HG03457 (cell line): ENCODE results near the gene FH.

Experiments
- ATAC-seq: cut with Tn5 transposase; IDR thresholded peaks from one replicate; pipeline ENCODE4 v1.9.1; 2021; ENCODE audit warnings: moderate number of reproducible peaks; ENCODE audit not compliant: unreplicated experiment

The FH gene

DNA sequence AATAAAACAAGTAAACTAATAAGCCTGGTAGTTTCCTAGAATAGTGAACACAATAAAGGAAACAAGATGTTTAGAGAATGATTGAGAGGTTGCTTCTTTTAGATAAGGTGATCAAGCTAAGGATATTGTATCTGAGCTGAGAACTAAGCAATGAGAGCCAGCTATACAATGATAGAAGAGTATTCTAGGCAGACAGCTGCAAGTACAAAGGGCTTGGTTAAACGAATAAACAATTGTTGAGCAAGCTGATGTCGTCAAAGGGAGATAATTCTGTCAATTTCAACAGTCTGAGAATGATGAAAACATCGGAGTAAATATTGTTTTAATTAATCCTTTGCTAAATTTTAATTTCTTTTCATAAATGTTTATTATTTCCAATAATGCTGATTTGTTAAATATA, 5.5 kb upstream of the FH start:
- no peak for ATAC-seq

DNA sequence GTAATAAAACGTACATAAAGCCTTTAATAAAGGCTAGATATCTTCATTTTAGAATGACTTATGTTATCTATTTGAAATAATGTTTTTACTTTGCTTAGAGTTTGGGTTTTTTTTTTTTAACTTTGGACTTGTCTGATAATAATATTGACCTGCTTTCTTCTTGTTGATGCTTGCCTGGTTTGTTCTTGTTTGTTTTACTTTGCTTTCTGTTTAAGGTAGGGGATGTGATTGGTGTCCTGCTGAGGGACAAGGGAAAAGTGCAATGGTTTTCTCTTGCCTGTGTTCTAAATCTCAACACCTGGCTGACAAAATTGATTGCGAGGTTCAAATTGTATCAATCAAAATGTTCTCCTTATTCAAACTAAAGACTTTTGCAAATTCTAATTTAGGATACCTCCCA, 2.2 kb upstream of the FH start:
- ATAC-seq, result no peak

DNA sequence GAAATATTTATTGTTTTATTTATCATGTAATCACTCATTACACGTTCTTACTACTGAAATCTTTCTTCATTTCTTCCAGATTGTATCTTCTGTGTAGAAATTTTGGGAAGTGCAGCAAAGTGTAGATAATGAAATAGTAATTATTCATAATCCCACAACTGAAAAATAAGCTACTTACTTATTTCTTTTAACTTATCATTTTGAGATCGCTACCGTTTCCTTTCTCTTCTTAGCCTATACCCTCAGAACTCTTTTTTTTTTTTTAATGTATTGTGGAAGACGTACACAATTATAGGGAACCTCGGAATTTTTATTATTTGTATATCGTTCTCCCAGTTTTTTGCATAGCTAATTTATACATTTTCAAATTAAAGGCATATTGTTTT, 518 bp upstream of the FH start:
- no peak for ATAC-seq

DNA sequence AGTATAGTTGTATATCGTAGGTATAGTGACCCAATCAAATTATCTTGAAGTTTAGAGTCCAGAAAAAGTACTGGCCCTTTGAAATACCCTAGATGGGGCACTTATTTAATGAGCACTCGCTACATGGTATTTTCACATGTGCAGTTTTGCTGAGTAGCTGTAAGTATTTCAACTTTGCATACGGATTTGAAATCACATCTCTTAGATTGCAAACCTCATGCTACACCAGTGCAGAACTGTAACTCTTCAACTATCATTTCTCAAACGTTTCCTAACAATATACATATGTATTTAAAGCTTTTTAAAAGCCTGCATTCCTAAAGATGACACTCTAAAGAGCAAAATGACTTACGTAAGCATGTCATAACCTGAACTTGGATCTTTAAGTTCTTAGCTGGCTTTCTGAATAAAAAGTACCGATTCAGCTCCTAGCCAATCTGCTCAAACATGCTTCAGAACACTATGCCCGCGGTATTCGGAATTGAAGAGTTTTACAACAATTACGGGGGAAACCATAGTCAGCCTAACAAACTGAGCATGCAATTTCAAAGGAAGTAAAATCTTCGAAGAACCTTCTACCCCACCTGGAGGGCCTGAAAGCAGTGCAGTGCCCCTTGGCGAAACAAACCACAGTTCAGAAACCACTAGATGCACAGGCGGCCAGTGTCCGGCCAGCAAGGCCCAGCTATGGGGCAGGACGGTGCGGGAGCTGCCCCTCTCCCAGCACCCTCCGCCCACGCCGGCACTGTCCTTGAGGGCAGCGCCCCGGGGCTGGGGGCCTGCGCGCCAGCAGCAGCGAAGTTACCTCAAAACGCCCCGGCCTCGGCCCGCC, 863 bp downstream of the FH start:
- ATAC-seq, result peak; percentile 26

DNA sequence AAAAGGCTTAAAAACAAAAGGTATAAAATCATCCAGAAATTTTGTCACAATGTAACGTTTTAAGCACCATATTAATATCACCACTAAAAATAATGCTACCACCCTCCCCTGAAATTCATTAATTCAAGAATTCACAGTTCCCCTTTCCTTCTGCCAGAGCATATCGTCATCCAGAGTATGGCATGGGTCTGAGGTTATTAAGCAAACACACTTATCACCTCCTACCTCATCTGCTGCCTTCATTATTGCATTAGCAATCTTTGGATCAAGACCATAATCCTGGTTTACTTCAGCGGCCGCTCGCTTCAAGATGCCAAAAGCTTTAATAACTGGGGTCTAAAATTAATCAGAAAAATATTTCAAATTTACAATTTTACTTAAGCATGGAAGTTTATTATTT, 6.2 kb downstream of the FH start:
- no peak for ATAC-seq

DNA sequence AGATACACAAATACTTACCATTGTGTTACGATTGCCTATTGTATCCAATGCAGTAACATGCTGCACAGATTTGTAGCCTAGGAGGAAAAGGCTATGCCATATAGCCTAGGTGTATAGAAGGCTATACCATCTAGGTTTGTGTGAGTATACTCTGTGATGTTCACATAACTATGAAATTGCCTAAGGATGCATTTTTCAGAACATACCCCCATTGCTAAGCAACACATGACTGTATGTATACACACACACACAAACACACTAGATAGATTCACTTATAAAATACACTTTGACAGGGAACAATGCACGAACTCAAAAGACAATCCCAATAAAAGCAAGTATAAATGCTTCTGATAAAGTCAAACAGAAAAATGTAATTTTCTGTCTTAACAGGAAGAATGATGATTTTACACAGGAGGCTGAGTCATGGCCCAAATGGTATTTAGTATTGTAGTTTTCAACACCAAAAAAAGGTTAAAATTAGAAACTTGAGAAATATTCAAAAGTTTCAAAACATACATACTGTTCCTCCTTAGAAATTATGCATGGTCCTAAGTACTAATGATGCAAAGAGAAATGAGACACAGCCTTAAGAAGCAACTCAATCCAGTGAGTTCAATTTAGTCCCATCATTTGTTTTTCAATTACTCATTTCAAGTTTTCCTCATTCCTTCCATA, 12.2 kb downstream of the FH start:
- ATAC-seq, result no peak

DNA sequence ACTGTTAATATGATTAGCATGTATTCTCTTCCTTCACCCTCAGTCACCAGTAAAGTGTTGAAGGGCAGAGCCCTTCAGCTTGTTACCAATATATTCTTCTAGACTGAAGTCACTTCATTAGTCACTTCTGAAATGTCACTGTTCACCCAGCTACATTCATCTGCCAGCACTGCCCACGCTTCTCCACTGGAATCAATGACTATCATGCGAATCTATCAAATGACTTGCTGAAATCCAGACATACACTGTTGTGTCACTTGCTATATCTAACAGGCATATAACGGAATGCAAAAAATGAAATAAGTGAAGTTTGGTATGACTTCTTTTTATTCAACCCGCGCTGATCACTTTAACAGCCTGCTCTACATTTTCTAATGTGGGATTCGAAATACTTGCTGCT, 16.1 kb downstream of the FH start:
- ATAC-seq, result no peak

DNA sequence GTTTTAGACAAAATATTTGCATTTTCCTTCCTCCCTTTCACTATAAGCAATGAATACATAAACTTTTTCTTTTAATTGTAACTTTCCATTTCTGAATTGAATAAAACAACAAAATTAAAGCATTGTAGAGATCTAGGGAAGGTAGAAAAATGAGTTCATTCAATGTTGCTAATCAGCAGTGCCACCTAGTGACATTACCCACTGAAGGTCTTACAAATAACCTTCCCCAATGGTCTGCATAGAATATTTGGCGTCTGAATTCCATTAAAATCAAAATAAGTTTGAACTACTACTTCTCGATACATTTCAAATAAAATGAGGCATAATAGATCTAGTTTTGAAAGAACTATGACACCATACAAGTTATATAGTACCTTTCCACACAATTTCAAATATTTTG, 19.6 kb downstream of the FH start:
- no peak for ATAC-seq

DNA sequence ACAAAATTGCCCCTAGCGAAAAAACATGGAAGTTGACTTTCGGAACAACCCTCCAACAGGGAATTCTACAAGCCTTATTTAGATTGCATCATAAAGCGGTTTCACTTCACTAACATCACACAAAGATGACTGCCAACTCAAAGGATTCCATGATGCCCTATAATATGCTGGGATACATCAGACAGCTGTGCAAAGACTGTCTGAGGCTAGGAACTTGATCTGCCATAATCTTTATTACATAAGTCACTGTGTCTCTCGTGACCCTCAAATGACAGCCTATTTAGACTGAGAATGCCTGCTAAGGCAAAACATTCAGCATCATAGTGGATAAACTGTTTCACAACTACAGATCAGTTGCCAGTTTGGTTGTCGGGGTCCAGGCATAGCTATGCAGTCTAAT, 23.8 kb downstream of the FH start:
- no peak for ATAC-seq

DNA sequence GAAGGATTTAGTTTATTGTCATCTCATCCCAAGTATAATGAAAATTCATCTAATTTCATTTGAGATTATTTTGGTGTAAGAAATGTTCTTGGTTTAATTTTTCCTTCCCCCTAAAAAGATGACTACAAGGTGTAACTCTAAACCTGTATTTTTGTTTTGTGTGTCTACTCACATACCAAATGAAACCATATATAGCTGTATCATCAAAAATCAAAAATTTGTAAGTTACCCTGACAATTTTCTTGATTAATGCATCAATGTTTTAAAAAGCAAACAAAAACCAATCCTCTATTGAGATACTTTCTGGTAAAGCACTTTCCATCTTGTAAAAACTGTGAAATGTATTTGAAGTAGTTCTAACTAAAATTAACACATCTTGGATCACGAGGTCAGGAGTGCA, 30.8 kb downstream of the FH start:
- no peak for ATAC-seq

DNA sequence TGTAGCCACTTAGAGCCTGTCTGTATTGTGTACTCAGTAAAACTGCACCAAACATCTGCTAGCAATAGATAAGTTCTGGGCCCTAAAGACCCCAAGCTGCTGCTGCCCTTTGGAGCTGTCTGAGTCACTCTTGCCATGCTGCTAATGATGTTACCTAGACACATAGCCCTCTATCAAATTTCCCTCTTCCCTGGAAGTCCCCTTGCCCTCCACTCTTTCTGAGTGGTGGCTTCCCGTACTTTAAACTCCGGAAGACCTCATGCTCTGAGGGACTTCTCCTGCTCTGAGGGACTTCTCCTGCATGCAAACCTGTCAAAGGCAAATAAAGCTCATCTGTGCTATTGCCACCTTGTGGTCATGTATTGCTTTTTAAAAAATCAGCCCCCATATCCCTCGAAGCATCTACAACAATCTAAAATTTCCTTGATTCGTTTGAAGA, 34.0 kb downstream of the FH start:
- peak; percentile 38 for ATAC-seq

DNA sequence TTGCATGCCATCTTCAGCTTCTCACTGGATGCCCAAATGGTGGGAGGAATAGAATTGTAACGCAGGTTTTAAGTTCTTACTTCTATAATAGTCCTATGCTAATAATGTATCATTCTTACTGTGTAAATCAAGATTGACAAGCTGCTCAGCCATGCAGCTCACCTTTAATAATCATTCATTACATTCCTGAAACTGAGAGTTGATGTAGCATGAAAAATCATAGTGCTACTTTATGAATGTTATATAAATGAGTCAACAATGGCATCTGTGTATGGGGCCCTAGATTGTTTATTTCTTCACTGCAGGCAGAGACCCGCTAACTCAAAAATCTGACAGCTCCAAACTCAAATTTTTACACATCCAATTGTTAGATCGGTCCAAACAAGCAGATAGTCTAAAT, 34.4 kb downstream of the FH start:
- ATAC-seq, result peak; percentile 71

DNA sequence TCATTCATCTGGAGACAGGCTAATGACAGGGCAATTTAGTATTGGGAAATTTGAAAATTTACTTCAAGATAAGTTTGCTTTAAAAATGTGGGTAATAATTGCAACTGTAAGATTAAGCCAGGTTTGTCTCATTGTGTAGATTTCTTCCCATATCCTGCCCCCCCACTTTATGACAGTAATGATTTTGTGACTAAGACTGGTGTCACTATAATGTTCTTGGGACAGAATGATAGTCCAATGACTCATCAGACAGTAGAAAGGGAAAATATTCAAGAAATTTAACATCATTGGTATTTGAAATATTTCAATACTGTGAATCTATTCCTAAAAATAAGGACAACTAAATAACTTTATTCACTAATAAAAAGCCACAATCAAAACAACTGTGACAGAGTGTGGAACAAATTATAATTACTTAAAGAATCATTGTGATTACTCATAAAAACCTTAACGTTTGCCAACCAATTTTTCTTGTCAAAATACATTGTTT, 36.7 kb downstream of the FH start:
- no peak for ATAC-seq

DNA sequence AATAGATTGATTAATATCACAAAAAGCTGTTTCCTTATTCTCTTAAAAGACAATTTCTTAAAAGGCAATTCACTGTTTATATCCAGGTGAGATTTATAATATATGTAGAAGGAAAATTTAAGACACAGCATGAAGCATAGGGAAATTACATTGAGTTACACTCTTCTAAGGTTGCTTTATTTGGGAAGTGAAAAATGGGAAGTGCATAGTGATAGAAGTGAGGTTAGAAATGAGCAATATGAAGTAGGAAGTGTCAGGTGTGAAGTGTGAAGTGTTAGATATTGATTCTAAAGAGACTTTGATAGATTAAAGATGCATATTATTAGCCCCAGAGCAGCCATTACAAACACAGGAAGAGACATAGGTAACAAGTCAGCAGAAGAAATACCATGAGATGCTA, 40.3 kb downstream of the FH start:
- ATAC-seq, result no peak

DNA sequence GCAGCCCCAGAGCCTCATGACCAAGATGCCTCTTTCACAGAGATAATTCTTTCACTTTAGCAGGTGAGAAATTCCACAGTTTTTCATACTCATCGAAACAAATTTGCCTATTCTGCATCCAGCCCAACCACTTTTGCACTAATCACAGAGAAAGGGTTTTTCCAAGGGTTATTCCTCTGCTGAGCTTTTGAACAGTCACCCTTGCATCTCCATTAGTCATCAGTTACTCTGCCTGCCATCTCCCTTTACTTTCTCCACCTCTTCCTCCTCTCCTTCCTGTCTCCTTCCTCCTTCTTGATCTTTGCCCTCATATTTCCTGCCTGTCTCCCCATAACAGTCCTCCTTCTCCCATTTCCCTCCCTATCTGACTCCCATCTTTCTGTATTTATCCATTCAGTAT, 43.9 kb downstream of the FH start:
- no peak for ATAC-seq

DNA sequence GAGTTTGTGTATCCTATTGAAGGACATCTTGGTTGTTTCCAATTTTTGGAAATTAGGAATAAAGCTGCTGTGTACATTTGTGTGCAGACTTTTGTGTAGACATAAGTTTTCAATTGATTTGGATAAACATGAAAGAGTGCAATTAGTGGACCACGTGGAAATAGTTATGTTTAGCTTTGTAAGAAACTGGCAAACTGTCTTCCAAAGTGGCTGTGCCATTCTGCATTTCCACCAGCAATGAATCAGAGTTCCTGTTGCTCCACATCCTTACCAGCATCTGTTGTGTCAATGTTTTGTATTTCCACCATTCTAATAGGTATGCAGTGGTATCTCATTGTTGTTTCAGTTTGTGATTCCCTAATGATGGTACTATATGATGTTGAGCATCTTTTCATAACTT, 46.5 kb downstream of the FH start:
- no peak for ATAC-seq

DNA sequence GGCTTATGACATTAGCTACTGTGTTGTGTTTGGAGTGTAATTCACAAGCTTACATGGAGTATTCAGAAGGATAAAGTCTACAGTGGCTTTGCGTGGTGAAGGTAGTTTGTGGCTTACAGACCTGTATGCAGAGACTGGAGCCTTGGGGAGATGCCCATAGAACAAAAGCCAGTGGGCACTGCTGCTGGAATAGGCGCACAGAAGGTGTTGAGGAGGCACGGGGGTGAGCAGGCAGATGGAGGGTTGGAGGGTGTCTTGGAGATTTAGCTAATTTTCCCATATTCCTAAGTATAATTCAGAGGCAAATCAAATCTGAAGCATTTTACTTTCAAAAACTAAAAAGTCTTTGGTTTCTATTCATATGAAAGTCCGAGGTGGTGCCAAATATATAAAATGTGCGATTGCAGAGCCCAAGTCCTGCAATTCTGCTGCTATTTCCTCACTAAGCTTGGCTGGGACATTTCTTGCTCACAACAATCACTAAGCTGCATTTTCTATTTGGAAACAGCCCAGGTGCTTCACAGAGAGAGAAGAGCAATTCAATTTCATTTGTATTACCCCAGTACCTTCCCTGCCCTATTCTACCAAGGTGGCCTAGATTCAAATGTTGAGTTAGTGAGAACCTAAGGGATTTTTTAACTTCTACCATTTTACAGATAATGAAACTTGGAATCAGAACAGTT, 48.5 kb downstream of the FH start:
- ATAC-seq, result no peak

DNA sequence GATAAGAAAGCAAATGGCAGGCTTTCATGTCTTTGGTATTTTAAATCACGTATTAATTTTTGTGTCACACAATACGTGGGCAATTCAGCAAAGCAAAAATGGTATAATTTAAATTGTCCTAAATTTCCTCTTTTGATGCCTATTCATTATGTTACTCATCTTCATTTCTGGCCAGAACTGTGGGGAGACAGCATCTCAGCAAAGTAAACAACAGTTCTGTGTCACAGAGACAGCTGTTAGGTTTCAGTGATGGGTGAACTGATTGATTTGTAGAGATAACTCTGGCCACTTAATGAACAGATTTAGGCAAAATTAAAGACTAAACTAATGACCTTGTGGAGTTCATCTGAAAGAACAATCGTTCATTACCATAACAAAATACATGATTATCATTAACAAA, 49.2 kb downstream of the FH start:
- ATAC-seq, result no peak

DNA sequence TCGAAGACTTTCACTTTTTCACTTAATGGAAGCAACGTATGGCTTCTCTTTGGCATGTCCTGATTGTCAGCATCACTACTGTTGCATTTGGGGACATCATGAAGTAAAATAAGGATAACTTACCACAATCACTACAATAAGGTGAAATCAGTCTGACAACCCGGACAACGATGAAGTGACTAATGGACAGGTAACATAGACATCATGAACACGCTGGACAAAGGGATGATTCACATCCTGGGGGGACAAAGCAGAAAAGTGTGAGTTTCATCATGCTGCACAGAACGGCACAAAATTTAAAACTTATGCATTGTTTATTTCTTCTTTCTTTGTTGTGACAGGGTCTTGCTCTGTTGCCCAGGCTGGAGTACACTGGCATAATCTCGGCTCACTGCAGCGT, 53.9 kb downstream of the FH start:
- ATAC-seq, result no peak

DNA sequence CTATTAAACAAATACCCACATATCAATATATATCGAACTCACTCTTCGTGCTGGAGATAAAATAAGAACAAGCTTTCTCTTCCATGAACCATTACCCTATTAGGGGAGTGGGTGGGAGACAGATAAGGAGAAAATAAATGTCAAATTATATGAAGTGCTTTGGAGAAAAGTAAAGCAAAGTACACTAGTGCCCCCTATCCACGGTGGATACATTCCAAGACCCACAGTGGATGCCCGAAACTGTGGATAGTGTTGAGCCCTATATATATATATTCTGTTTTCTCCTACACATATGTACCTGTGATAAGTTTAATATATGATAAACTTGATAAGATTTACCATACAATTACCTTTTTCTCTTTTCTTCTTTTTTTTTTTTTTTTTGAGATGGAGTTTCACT, 54.6 kb downstream of the FH start:
- ATAC-seq, result no peak

DNA sequence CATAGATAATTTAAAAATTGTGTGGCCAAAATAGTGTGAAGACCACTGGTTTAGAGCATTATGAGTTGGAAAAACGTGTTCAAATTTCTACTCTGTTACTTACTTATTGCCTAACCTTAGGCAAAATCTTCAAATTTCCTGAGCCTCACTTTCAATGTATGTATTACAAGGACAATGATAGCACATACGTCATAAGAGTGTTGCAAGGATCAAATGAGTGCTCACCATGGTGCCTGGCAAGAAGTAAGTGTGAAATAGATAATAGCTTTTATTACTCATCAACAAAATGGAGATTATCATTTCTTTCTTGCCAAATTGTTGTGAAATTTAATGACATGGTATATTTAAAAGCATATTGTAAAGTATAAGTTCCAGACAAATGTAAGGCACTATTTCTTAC, 57.2 kb downstream of the FH start:
- no peak for ATAC-seq
